ENCODE data around the gene TEX2. TPM values are rescaled to one million over a fixed set of nuclear protein-coding genes. Genes with fewer than 3 reads are reported as not detected.
A peak's percentile ranks its signal among the peaks of the same experiment; 100 is the strongest.
"Not testable (repeated sequence)": the region's sequence is repeated elsewhere in the genome, so short reads cannot be mapped to it uniquely, and the experiment has no call there.

TEX2 gene
- total and polyA plus RNA-seq, 2 experiments from 2014 or later = 18.7 to 23.5 TPM

GRCh38 chr17:64190472-64190871 is 72.6 kb downstream of the TEX2 start:
- H3K9me3 ChIP-seq (ENCODE audit: low read depth) = no peaks in the 10 kb centered on the region
- peak overlapping the region; percentile 24 for H3K27ac ChIP-seq
- DNase-seq (ENCODE audit: low read depth in 1 of 2, low spot score in 1 of 2) = peak in 1 of 2 donors; percentile 92
- H3K4me3 ChIP-seq = no peak overlapping the region
- no peaks in the 10 kb centered on the region for H3K36me3 ChIP-seq
- no peaks in the 10 kb centered on the region for H3K27me3 ChIP-seq
- no peak for TF ChIP-seq CTCF (IDR thresholded peaks at IDR 0.05; ENCODE audit: low read depth, low read length)
- H3K4me1 ChIP-seq (ENCODE audit: low read depth) = peaks cover 6% of the 10 kb centered on the region

GRCh38 chr17:64188088-64188487 is 75.0 kb downstream of the TEX2 start:
- Histone ChIP-seq H3K9me3 (ENCODE audit: low read depth) (no peaks in the 10 kb centered on the region), H3K27ac (no peak overlapping the region), H3K36me3 (no peaks in the 10 kb centered on the region), H3K4me3 (no peak overlapping the region), H3K4me1 (ENCODE audit: low read depth) (peaks cover 6% of the 10 kb centered on the region), H3K27me3 (no peaks in the 10 kb centered on the region)
- no peak for DNase-seq (ENCODE audit: low read depth in 1 of 2, low spot score in 1 of 2)
- no peak for TF ChIP-seq CTCF (IDR thresholded peaks at IDR 0.05; ENCODE audit: low read depth, low read length)

- no peaks in the 10 kb centered on the region for H3K36me3 ChIP-seq
- TF ChIP-seq CTCF (IDR thresholded peaks at IDR 0.05; ENCODE audit: low read depth, low read length) = no peak
These were observed 75.8 kb downstream of the TEX2 start for GRCh38 chr17:64187093-64187895.

GRCh38 chr17:64186171-64187092 is 76.6 kb downstream of the TEX2 start:
- no peaks in the 10 kb centered on the region for H3K9me3 ChIP-seq (ENCODE audit: low read depth)
- H3K36me3 ChIP-seq = no peaks in the 10 kb centered on the region
- no peak overlapping the region for H3K27ac ChIP-seq
- TF ChIP-seq CTCF (IDR thresholded peaks at IDR 0.05; ENCODE audit: low read depth, low read length) = no peak
- H3K27me3 ChIP-seq = no peaks in the 10 kb centered on the region
- H3K4me3 ChIP-seq = no peak overlapping the region
- peaks cover 6% of the 10 kb centered on the region for H3K4me1 ChIP-seq (ENCODE audit: low read depth)
- DNase-seq (ENCODE audit: low read depth in 1 of 2, low spot score in 1 of 2) = no peak

More at GRCh38 chr17:64187093-64187895, 75.8 kb downstream of the TEX2 start:
- Histone ChIP-seq H3K4me3 (no peak overlapping the region), H3K4me1 (ENCODE audit: low read depth) (peaks cover 6% of the 10 kb centered on the region), H3K27ac (no peak overlapping the region), H3K27me3 (no peaks in the 10 kb centered on the region), H3K9me3 (ENCODE audit: low read depth) (no peaks in the 10 kb centered on the region)
- DNase-seq (ENCODE audit: low read depth in 1 of 2, low spot score in 1 of 2) = no peak

- DNase-seq (ENCODE audit: low read depth in 1 of 2, low spot score in 1 of 2) = peak in 1 of 2 donors; percentile 39
- not testable (repeated sequence) for H3K27me3 ChIP-seq; H3K4me3 ChIP-seq; H3K36me3 ChIP-seq; H3K27ac ChIP-seq; H3K4me1 ChIP-seq (ENCODE audit: low read depth); H3K9me3 ChIP-seq (ENCODE audit: low read depth)
These were observed 77.5 kb downstream of the TEX2 start for GRCh38 chr17:64185557-64185956.

All from cardiac muscle cell (in vitro differentiated cells and primary cell).